ENCODE measurements around the gene LBHD2. TPM values are rescaled to one million over a fixed set of nuclear protein-coding genes. Genes with fewer than 3 reads are reported as not detected.
A peak's percentile ranks its signal among the peaks of the same experiment; 100 is the strongest.

Gene LBHD2
- total and polyA plus RNA-seq, 2 of the 13 experiments (the other 11 are each of a cell fraction or from before 2014, with no cell fraction given) = 0.67 to 1.00 TPM

DNA sequence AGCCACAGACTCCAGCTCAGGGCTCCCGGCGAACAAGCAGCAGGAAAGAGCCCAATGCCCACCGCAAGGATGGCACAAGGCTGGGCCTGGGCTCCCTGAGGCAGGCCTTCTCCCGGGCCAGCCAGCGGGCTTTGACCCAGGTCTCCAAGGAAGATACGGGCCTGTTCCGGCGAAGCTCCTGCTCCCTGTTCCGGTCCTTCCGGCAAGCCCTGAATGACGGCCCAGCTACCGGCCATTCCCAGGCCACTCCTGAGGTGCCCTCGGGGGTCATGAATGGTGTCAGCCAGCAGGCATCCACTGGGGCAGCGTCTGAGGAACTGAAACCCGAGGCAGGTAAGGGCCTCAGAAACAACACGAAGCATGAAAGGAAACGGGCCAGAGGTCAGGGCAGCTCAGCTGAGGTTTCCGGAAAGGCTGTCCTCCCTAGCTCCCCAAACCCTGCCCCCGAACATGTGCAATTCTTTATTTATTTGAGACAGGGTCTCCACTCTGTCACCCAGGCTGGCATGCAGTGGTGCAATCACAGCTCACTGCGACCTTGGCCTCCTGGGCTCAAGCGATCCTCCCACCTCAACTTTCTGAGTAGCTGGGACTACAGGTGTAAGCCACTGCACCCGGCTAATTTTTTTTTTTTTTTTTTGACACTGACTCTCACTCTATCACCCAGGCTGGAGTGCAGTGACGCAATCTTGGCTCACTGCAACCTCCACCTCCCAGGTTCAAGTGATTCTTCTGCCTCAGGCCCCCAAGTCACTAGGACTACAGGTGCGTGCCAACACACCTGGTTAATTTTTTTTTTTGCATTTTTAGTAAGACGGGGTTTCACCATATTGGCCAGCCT, 16.5 kb downstream of the LBHD2 start (continued):
- no peak for TF ChIP-seq ZIK1 (CRISPR knock-in tag; IDR thresholded peaks at IDR 0.05; ENCODE audit: borderline replicate concordance, low read depth)
- TF ChIP-seq FOXM1 (CRISPR knock-in tag; IDR thresholded peaks at IDR 0.05) = no peak
- TF ChIP-seq DR1 (CRISPR knock-in tag; IDR thresholded peaks at IDR 0.05) = no peak
- TF ChIP-seq NR2F2 (IDR thresholded peaks at IDR 0.05; ENCODE audit: borderline replicate concordance, low read depth) = peak; percentile 91
- no peak for TF ChIP-seq HNRNPH1 (optimal IDR thresholded peaks at IDR 0.05; ENCODE audit: low read depth, low read length)
- no peak for TF ChIP-seq TBX3 (IDR thresholded peaks at IDR 0.05; ENCODE audit: borderline replicate concordance)
- TF ChIP-seq REL (CRISPR knock-in tag; conservative IDR thresholded peaks at IDR 0.05) = 0 out of 2 replicates have a peak, but pooled peaks have one; percentile 21
- no peak for TF ChIP-seq NPAS2 (CRISPR knock-in tag; IDR thresholded peaks at IDR 0.05; ENCODE audit: borderline replicate concordance)
- TF ChIP-seq, protein P1, sequence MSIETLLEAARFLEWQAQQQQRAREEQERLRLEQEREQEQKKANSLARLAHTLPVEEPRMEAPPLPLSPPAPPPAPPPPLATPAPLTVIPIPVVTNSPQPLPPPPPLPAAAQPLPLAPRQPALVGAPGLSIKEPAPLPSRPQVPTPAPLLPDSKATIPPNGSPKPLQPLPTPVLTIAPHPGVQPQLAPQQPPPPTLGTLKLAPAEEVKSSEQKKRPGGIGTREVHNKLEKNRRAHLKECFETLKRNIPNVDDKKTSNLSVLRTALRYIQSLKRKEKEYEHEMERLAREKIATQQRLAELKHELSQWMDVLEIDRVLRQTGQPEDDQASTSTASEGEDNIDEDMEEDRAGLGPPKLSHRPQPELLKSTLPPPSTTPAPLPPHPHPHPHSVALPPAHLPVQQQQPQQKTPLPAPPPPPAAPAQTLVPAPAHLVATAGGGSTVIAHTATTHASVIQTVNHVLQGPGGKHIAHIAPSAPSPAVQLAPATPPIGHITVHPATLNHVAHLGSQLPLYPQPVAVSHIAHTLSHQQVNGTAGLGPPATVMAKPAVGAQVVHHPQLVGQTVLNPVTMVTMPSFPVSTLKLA (IDR thresholded peaks at IDR 0.05) = peak; percentile 83
- TF ChIP-seq ZNF839 (CRISPR knock-in tag; IDR thresholded peaks at IDR 0.05; ENCODE audit: borderline replicate concordance) = no peak
- TF ChIP-seq CTCF (CRISPR knock-in tag; IDR thresholded peaks at IDR 0.05) = peak; percentile 8; the same call in 1 of the 2 replicates
- no peak; the same call in 1 of the 2 replicates for TF ChIP-seq MTF2 (CRISPR knock-in tag; IDR thresholded peaks at IDR 0.05; ENCODE audit: borderline replicate concordance)
- no peak; the same call in 1 of the 2 replicates for TF ChIP-seq ZSCAN12 (CRISPR knock-in tag; IDR thresholded peaks at IDR 0.05)
- no peak for TF ChIP-seq SRF (IDR thresholded peaks at IDR 0.05; ENCODE audit: low read depth, low read length)
- TF ChIP-seq KMT2A (CRISPR knock-in tag; IDR thresholded peaks at IDR 0.05) = peak; percentile 52
- peak; percentile 81 for TF ChIP-seq ZBTB25 (CRISPR knock-in tag; IDR thresholded peaks at IDR 0.05)
- TF ChIP-seq ZNF225 (CRISPR knock-in tag; IDR thresholded peaks at IDR 0.05) = 0 out of 2 replicates have a peak, but pooled peaks have one; percentile 45
- TF ChIP-seq ZNF766 (CRISPR knock-in tag; IDR thresholded peaks at IDR 0.05; ENCODE audit: borderline replicate concordance) = no peak
- TF ChIP-seq PAF1 (CRISPR knock-in tag; IDR thresholded peaks at IDR 0.05) = no peak
